ENCODE results near the gene TSPAN32. TPM values are rescaled to one million over a fixed set of nuclear protein-coding genes. Genes with fewer than 3 reads are reported as not detected.

The TSPAN32 gene
- total RNA-seq, 1 donor from 2014 or later = not detected

DNA sequence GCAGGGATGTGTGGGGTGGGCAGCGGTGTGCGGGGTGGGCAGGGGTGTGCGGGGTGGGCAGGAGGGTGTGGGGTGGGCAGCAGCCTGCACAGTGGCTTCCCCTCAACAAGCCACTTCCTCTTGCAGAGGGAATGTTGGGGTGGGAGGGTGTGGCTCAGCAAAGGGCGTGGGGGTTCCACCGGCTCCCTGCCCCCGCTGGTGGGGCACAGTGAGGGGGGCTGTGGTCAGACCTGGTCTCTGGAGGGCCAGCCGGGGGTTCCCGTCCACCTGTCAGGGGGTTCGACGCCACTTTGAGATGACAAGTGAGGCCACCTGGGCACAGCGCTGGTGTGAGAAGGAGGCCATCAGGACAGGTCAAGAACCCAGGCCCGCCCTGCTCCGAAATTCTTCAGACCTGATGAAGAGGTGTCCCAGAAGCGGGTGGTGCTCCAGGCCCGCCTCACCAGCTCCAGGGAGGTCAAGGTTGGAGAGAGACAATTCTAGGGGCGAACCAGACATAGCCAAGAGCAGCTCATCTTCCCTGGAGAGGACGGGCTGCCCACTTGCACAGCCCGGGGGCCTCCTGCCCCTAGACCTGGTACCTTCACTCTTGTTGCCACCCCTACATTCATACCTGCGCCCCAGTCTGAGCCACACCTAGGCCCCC is 1.4 kb upstream of the TSPAN32 start:
- TF ChIP-seq, protein P1, sequence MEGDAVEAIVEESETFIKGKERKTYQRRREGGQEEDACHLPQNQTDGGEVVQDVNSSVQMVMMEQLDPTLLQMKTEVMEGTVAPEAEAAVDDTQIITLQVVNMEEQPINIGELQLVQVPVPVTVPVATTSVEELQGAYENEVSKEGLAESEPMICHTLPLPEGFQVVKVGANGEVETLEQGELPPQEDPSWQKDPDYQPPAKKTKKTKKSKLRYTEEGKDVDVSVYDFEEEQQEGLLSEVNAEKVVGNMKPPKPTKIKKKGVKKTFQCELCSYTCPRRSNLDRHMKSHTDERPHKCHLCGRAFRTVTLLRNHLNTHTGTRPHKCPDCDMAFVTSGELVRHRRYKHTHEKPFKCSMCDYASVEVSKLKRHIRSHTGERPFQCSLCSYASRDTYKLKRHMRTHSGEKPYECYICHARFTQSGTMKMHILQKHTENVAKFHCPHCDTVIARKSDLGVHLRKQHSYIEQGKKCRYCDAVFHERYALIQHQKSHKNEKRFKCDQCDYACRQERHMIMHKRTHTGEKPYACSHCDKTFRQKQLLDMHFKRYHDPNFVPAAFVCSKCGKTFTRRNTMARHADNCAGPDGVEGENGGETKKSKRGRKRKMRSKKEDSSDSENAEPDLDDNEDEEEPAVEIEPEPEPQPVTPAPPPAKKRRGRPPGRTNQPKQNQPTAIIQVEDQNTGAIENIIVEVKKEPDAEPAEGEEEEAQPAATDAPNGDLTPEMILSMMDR (IDR thresholded peaks at IDR 0.05) = no peak
- Mint-ChIP-seq H3K9me3 (ENCODE audit: low read depth) (no peaks in the 10 kb centered on the region), H3K27ac (ENCODE audit: unreplicated experiment) (no peak overlapping the region), H3K36me3 (ENCODE audit: low read depth) (no peaks in the 10 kb centered on the region), H3K4me1 (ENCODE audit: low read depth) (peaks cover under 1% of the 10 kb centered on the region), H3K4me3 (ENCODE audit: unreplicated experiment) (no peak overlapping the region), H3K27me3 (ENCODE audit: low read depth) (peaks cover 6% of the 10 kb centered on the region)
- no peak for DNase-seq (ENCODE audit: low spot score)

DNA sequence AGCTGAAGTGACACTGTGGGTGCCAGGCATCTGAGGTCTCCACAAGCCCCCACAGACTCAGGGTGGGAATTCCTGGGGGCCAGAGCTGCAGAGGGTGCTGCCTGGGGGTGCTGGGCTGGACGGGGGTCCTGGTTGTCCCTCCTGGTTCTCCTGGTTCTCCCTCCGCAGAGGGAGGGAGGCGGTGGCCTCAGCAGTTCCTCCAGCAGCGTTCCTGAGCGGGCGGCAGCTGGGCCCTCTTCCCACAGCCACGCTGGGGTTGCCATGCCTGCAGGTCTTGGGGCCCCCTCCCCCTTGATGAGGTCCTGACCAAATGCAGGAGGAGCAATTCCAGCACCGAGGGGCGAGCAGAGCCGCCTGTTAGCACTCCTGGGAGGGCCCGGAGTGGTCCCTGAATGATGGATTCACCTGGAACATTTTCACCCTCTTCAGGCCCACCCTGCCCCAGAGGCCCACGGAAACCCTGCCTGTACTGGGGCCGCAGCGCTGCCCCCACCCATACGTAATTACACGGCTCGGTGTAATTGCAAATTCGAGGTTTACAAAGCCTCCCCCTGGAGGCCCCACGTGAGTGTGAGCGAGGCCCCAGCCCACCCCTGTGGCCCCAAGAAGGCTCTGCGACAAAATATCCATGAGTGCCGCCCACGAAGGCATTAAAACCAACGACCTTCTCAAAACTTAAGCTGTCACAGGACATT is 730 bp upstream of the TSPAN32 start:
- no peak for DNase-seq (ENCODE audit: low spot score)
- TF ChIP-seq, protein P1 (IDR thresholded peaks at IDR 0.05) = no peak
- peaks cover 7% of the 10 kb centered on the region for H3K4me1 Mint-ChIP-seq (ENCODE audit: low read depth)
- no peak overlapping the region for H3K4me3 Mint-ChIP-seq (ENCODE audit: unreplicated experiment)
- H3K9me3 Mint-ChIP-seq (ENCODE audit: low read depth) = no peaks in the 10 kb centered on the region
- H3K27ac Mint-ChIP-seq (ENCODE audit: unreplicated experiment) = no peak overlapping the region
- peaks cover 6% of the 10 kb centered on the region for H3K27me3 Mint-ChIP-seq (ENCODE audit: low read depth)
- no peaks in the 10 kb centered on the region for H3K36me3 Mint-ChIP-seq (ENCODE audit: low read depth)

DNA sequence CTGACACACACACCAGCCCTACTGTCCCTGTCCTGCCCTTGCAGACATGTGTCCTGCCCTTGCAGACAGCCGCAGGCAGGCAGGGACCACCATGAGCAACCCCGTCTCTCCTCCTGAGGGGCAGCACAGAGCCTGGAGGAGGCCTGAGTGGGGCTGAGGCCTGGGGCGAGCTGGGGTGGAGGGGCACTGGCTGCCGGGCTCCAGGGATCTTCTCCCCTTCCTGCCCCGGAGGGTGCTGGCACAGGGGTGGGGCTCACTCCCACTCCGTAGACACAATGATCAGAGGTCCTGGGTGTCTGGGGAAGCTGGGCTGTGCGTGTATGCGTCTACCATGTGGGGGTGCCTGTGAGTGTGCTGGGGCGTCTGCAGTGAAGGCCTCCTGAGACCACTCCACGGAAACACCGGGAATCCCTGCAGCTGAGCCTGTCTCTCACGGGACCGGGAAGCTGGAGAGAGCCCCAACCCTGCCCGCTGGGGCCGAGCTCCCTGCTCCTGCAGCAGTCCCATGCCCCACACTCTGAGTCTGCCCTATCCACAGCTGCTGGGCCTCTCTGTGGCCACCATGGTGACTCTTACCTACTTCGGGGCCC is 588 bp downstream of the TSPAN32 start:
- H3K27ac Mint-ChIP-seq (ENCODE audit: unreplicated experiment) = no peak overlapping the region
- H3K36me3 Mint-ChIP-seq (ENCODE audit: low read depth) = no peaks in the 10 kb centered on the region
- no peaks in the 10 kb centered on the region for H3K9me3 Mint-ChIP-seq (ENCODE audit: low read depth)
- DNase-seq (ENCODE audit: low spot score) = no peak
- peaks cover 4% of the 10 kb centered on the region for H3K27me3 Mint-ChIP-seq (ENCODE audit: low read depth)
- H3K4me1 Mint-ChIP-seq (ENCODE audit: low read depth) = peaks cover 13% of the 10 kb centered on the region
- TF ChIP-seq, protein P1 (IDR thresholded peaks at IDR 0.05) = no peak
- no peak overlapping the region for H3K4me3 Mint-ChIP-seq (ENCODE audit: unreplicated experiment)

DNA sequence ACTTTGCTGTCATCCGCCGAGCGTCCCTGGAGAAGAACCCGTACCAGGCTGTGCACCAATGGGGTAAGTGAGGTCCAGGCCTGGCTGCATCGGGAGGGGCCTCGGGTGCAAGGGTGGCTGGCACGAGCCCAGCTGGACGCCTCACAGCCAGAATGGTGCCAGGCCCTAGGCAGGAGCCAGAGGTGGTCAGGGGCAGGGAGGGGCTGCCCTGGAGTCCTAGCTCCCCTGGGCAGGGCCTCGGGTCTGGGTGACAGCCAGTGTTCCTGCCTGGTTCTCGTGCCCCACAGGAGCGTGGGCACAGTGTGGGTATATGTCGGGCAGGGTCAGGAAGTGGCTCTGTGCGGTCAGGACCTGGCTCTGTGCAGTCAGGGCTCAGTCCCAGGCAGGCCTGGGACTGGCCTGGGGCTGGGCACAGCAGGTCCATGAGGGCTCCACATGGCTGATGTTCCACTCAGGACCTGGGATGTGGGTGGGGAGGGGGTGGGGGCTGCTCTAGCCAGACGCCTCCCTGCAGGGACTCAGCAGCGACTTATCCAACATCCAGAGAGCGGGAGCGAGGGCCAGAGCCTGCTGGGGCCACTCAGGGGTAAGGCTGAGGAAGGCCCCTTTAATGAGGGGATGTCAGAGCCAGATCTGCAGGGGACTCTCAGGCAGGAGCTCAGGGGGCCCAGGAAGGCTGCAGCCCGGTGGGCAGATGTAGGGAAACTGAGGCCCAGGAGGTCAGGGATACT is 1.2 kb downstream of the TSPAN32 start:
- Mint-ChIP-seq H3K36me3 (ENCODE audit: low read depth) (no peaks in the 10 kb centered on the region), H3K27ac (ENCODE audit: unreplicated experiment) (no peak overlapping the region), H3K4me1 (ENCODE audit: low read depth) (peaks cover 13% of the 10 kb centered on the region), H3K9me3 (ENCODE audit: low read depth) (no peaks in the 10 kb centered on the region), H3K27me3 (ENCODE audit: low read depth) (peaks cover 3% of the 10 kb centered on the region), H3K4me3 (ENCODE audit: unreplicated experiment) (no peak overlapping the region)
- TF ChIP-seq, protein P1 (IDR thresholded peaks at IDR 0.05) = no peak
- no peak for DNase-seq (ENCODE audit: low spot score)
